ENCODE results near the gene TIAM2. TPM values are rescaled to one million over a fixed set of nuclear protein-coding genes. Genes with fewer than 3 reads are reported as not detected.
"Not testable (repeated sequence)": the region's sequence is repeated elsewhere in the genome, so short reads cannot be mapped to it uniquely, and the experiment has no call there.

TIAM2 gene
- polyA plus RNA-seq, 6 donors from 2014 or later = 0.34 to 2.8 (median 0.58) TPM; not detected in 1

- Mint-ChIP-seq H3K4me3 (no peak overlapping the region), H3K36me3 (no peaks in the 10 kb centered on the region), H3K4me1 (no peaks in the 10 kb centered on the region), H3K27ac (no peak overlapping the region), H3K9me3 (no peaks in the 10 kb centered on the region), H3K27me3 (peaks cover 0 to 6% (median 0%) of the 10 kb centered on the region in 3 donors)
- no peak for ATAC-seq (ENCODE audit: low read depth in 2 of 2)
- no peak for DNase-seq
These were observed 224.8 kb downstream of the TIAM2 start for GRCh38 chr6:155219858-155220301.

GRCh38 chr6:155221086-155221485 lies 226.0 kb downstream of the TIAM2 start:
- no peak overlapping the region for H3K27ac Mint-ChIP-seq
- H3K36me3 Mint-ChIP-seq = no peaks in the 10 kb centered on the region
- no peaks in the 10 kb centered on the region for H3K9me3 Mint-ChIP-seq
- no peak for ATAC-seq (ENCODE audit: low read depth in 2 of 2)
- no peaks in the 10 kb centered on the region for H3K4me1 Mint-ChIP-seq
- no peak for DNase-seq
- no peak overlapping the region for H3K4me3 Mint-ChIP-seq
- peaks cover 0 to 6% (median 0%) of the 10 kb centered on the region in 3 donors for H3K27me3 Mint-ChIP-seq

- Mint-ChIP-seq H3K9me3 (no peaks in the 10 kb centered on the region), H3K4me1 (no peaks in the 10 kb centered on the region), H3K4me3 (no peak overlapping the region), H3K27ac (no peak overlapping the region), H3K27me3 (no peaks in the 10 kb centered on the region), H3K36me3 (no peaks in the 10 kb centered on the region)
- no peak for ATAC-seq (ENCODE audit: low read depth in 2 of 2)
- DNase-seq = no peak
These were observed 227.4 kb downstream of the TIAM2 start for GRCh38 chr6:155222506-155222905.

GRCh38 chr6:155223646-155224451 lies 228.7 kb downstream of the TIAM2 start:
- H3K36me3 Mint-ChIP-seq = no peaks in the 10 kb centered on the region
- no peak overlapping the region for H3K4me3 Mint-ChIP-seq
- H3K9me3 Mint-ChIP-seq = no peaks in the 10 kb centered on the region
- H3K27ac Mint-ChIP-seq = no peak overlapping the region
- no peaks in the 10 kb centered on the region for H3K4me1 Mint-ChIP-seq
- H3K27me3 Mint-ChIP-seq = no peaks in the 10 kb centered on the region
- ATAC-seq (ENCODE audit: low read depth in 2 of 2) (no peak), DNase-seq (no peak)

GRCh38 chr6:155224618-155225017 lies 229.5 kb downstream of the TIAM2 start:
- DNase-seq (no peak), ATAC-seq (ENCODE audit: low read depth in 2 of 2) (no peak)
- H3K9me3 Mint-ChIP-seq = peaks cover 0 to 3% (median 0%) of the 10 kb centered on the region in 7 donors
- H3K27ac Mint-ChIP-seq = no peak overlapping the region
- H3K4me3 Mint-ChIP-seq = no peak overlapping the region
- H3K4me1 Mint-ChIP-seq = no peaks in the 10 kb centered on the region
- H3K27me3 Mint-ChIP-seq = no peaks in the 10 kb centered on the region
- H3K36me3 Mint-ChIP-seq = no peaks in the 10 kb centered on the region

- DNase-seq (no peak), ATAC-seq (ENCODE audit: low read depth in 2 of 2) (no peak)
- no peaks in the 10 kb centered on the region for H3K27me3 Mint-ChIP-seq
- H3K27ac Mint-ChIP-seq = no peak overlapping the region
- H3K4me3 Mint-ChIP-seq = no peak overlapping the region
- H3K4me1 Mint-ChIP-seq = no peaks in the 10 kb centered on the region
- peaks cover 0 to 10% (median 5%) of the 10 kb centered on the region in 7 donors for H3K9me3 Mint-ChIP-seq
- H3K36me3 Mint-ChIP-seq = peaks cover 0 to 6% of the 10 kb centered on the region in 2 donors
These were observed 231.9 kb downstream of the TIAM2 start for GRCh38 chr6:155227046-155227445.

- no peaks in the 10 kb centered on the region for H3K4me1 Mint-ChIP-seq
- ATAC-seq (ENCODE audit: low read depth in 2 of 2) (no peak), DNase-seq (no peak)
- H3K27ac Mint-ChIP-seq = no peak overlapping the region
- H3K9me3 Mint-ChIP-seq = peaks cover 0 to 10% (median 5%) of the 10 kb centered on the region in 7 donors
- H3K4me3 Mint-ChIP-seq = peak overlapping the region in 1 of 8 donors; percentile 1
- H3K27me3 Mint-ChIP-seq = no peaks in the 10 kb centered on the region
- peaks cover 0 to 6% of the 10 kb centered on the region in 2 donors for H3K36me3 Mint-ChIP-seq
These were observed 233.5 kb downstream of the TIAM2 start for GRCh38 chr6:155228546-155229166.

- H3K36me3 Mint-ChIP-seq; H3K4me1 Mint-ChIP-seq; ATAC-seq (ENCODE audit: low read depth in 2 of 2); H3K27me3 Mint-ChIP-seq; H3K4me3 Mint-ChIP-seq; H3K27ac Mint-ChIP-seq; DNase-seq: not testable (repeated sequence)
- peaks cover 0 to 12% (median 5%) of the 10 kb centered on the region in 7 donors for H3K9me3 Mint-ChIP-seq
These were observed 235.9 kb downstream of the TIAM2 start for GRCh38 chr6:155230975-155231374.

GRCh38 chr6:155232848-155233247 lies 237.7 kb downstream of the TIAM2 start:
- Mint-ChIP-seq H3K4me3 (no peak overlapping the region), H3K36me3 (peaks cover 0 to 8% of the 10 kb centered on the region in 2 donors), H3K4me1 (no peaks in the 10 kb centered on the region), H3K27me3 (peaks cover 0 to 5% (median under 1%) of the 10 kb centered on the region in 3 donors), H3K9me3 (peaks cover 2 to 20% (median 10%) of the 10 kb centered on the region in 7 donors), H3K27ac (no peak overlapping the region)
- ATAC-seq (ENCODE audit: low read depth in 2 of 2) (no peak), DNase-seq (no peak)

- Mint-ChIP-seq H3K36me3 (peaks cover 7 to 17% of the 10 kb centered on the region in 2 donors), H3K9me3 (peaks cover 4 to 26% (median 13%) of the 10 kb centered on the region in 7 donors), H3K4me1 (no peaks in the 10 kb centered on the region), H3K4me3 (no peak overlapping the region), H3K27ac (peak overlapping the region in 1 of 6 donors; percentile 13), H3K27me3 (peaks cover 0 to 14% (median 4%) of the 10 kb centered on the region in 3 donors)
- DNase-seq (no peak), ATAC-seq (ENCODE audit: low read depth in 2 of 2) (no peak)
These were observed 239.1 kb downstream of the TIAM2 start for GRCh38 chr6:155234167-155234566.

GRCh38 chr6:155234687-155235086 lies 239.6 kb downstream of the TIAM2 start:
- H3K27ac Mint-ChIP-seq = no peak overlapping the region
- H3K4me3 Mint-ChIP-seq = no peak overlapping the region
- ATAC-seq (ENCODE audit: low read depth in 2 of 2) = no peak
- H3K36me3 Mint-ChIP-seq = peaks cover 7 to 17% of the 10 kb centered on the region in 2 donors
- no peak for DNase-seq
- H3K27me3 Mint-ChIP-seq = peaks cover 0 to 14% (median 4%) of the 10 kb centered on the region in 3 donors
- H3K9me3 Mint-ChIP-seq = peaks cover 4 to 26% (median 12%) of the 10 kb centered on the region in 7 donors
- H3K4me1 Mint-ChIP-seq = no peaks in the 10 kb centered on the region

GRCh38 chr6:155235087-155235486 lies 240.0 kb downstream of the TIAM2 start:
- H3K9me3 Mint-ChIP-seq = peaks cover 4 to 26% (median 10%) of the 10 kb centered on the region in 7 donors
- ATAC-seq (ENCODE audit: low read depth in 2 of 2) (no peak), DNase-seq (no peak)
- peaks cover 0 to 14% (median 8%) of the 10 kb centered on the region in 3 donors for H3K27me3 Mint-ChIP-seq
- H3K4me1 Mint-ChIP-seq = no peaks in the 10 kb centered on the region
- no peak overlapping the region for H3K27ac Mint-ChIP-seq
- no peak overlapping the region for H3K4me3 Mint-ChIP-seq
- H3K36me3 Mint-ChIP-seq = peaks cover 7 to 15% of the 10 kb centered on the region in 2 donors

- peaks cover 0 to 14% (median 9%) of the 10 kb centered on the region in 3 donors for H3K27me3 Mint-ChIP-seq
- no peak overlapping the region for H3K4me3 Mint-ChIP-seq
- H3K27ac Mint-ChIP-seq = no peak overlapping the region
- no peak for DNase-seq
- no peaks in the 10 kb centered on the region for H3K4me1 Mint-ChIP-seq
- no peak for ATAC-seq (ENCODE audit: low read depth in 2 of 2)
- peaks cover 7 to 11% of the 10 kb centered on the region in 2 donors for H3K36me3 Mint-ChIP-seq
- H3K9me3 Mint-ChIP-seq = peaks cover 4 to 26% (median 9%) of the 10 kb centered on the region in 7 donors
These were observed 242.5 kb downstream of the TIAM2 start for GRCh38 chr6:155237613-155238012.
